GM18508 (cell line): ENCODE data around the gene CEBPG.

Source experiments
- ATAC-seq: cut with Tn5 transposase; IDR thresholded peaks from one replicate; pipeline ENCODE4 v1.9.1; 2021; ENCODE audit warnings: moderate number of reproducible peaks; ENCODE audit not compliant: insufficient read depth, unreplicated experiment

Gene CEBPG

GRCh38 chr19:33402421-33403220 is 29.1 kb downstream of the CEBPG start:
- no peak for ATAC-seq

DNA sequence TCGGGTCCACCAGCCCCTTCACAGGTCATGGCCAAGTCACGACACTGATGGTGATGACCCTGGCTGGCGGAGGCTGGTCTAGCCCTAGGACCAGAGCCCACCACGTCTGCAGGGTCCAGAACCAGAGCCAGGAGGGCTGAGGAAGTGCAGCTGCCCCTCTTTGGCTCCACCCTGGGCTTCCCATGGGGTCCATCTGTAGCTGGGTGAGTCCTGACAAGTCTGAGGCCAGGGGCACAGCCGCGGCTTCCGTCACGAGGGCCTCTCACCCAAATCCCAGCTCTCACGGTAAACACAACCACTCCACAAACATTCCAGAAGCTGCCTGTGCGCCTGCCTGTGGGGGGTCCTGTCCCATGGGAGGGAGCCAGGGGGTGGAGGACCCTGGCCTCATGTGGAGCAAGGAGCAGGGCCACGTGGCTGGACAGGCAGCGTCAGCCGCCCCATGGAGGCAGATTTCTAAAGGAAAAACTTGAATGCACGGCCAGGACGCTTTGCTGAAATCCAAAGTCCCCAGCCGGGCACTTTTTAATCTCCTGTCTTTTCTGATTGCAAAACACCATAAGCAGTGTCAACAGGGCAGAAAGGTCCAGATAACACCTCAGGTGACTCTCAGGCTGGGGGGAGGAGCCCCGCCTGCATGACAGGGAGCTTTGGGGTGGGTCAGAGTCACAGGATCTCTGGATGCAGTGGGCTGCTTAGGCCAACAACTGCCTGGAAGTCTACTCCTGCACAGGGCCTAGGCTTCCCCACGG is 29.9 kb downstream of the CEBPG start:
- no peak for ATAC-seq

GRCh38 chr19:33403973-33404304 is 30.4 kb downstream of the CEBPG start:
- no peak for ATAC-seq

DNA sequence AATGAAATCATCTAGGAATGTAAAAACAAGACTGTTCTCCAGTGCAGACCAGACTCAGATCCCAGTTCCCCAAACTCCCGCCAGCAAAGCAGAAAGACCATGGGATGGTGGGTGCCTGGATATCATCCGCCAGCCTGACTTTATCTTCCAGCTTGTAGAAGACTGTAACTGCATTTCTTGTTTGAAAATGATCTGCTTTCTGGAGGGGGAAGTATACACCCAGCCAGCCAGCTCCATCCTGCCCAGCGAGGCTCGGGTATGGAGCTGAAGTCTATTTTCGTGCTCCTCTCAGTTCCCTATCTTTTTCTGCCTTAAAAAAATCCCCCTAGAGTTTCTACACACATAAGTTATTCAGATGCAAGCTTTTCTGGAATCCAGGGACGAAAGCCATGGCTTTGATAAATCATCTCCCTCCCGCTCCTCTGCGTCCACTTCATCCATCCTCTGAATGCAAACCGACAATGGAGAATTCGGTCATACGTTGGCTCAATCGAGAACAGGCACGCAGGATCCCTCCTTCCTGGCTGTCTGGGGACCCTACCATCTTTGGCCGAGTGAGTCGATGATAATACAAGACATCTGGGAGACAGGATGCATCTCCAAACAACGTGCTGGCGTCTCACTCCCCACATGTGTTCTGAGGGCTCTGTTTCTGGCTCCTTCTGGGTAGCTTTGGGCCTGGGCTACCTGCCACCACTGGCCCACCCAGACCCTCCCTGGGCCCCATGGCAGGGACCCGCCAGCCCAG is 31.2 kb downstream of the CEBPG start:
- no peak for ATAC-seq

DNA sequence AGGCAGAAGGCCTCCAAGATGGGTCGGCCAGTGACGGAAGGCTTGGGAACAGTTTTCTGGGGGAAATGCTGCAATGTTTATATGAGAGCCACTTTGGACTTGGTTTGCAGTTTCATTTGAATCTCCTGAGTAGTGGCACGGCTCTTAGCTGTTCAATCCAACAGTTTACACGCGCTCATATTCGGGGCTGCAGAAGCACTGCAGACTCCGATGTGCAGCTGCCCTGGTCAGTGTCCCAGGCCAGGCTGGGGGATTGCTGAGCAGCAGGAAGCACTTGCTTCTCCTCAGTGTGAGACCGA is 31.7 kb downstream of the CEBPG start:
- ATAC-seq: no peak

DNA sequence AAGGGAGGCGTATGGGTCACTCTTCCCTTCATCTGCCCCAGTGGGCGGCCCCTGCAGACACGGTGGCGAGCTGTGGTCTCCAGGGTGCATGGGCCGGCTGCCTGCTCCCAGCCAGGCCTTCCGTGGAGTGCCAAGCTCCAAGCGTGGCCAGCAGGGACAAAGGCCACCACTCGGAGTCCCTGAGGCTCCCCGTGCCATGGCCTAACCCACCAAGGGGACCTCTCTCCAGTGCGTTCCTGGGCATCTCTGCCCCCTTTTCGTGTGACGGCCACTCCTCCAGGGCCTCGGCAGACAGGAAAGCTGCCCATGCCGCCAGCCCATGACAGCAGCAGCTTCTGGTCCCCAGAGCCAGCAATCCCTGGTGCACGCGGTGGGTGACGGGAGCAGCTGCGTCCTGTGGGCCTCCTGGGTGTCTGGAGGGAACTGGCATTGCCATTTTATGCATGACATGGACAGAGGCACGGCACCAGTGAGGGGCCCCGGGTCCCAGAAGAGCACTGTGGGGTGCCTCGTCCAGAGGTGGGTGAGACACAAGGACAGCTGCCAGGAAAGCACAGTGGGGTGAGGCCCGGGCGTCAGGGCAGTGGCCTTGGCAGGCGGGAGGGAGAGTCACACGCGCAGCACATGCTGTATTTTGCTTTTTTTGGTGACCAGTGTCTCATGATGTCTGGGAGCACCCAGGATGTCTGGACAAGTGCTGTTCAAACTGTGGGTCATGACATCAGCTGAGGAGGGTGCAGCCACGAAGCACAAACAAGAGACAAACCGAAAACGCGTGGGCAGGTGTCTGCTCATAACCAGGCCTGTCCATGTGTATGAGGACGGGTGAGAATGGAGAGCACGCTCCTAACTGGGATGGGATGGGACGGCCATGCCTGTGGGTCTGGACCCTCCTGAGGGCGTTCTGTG is 32.3 kb downstream of the CEBPG start:
- ATAC-seq: no peak

GRCh38 chr19:33406521-33407139 is 33.1 kb downstream of the CEBPG start:
- ATAC-seq: no peak

- ATAC-seq: no peak
Measured at GRCh38 chr19:33407140-33407551, 33.6 kb downstream of the CEBPG start.

DNA sequence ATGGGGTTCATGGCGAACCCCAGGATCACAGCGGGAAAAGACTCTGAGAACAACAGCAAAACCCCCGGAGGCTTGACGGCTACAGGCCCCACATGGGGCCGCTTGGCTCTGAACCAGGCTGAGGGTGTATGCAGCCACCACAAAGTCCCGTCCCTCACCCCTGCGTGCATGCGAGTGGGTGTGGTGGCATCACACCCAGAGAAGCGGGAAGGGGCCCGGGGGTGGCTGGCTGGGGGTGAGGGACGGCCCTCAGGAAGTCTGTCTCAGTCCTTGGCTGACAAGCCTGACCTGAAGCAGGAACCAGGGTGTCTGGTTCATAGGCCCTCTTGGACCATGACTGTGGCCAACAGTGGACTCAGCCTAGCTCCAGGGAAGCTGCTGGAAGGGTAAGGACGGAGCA is 34.2 kb downstream of the CEBPG start:
- no peak for ATAC-seq

GRCh38 chr19:33408116-33408515 is 34.6 kb downstream of the CEBPG start:
- no peak for ATAC-seq

GRCh38 chr19:33408538-33409434 is 35.3 kb downstream of the CEBPG start:
- ATAC-seq: no peak

DNA sequence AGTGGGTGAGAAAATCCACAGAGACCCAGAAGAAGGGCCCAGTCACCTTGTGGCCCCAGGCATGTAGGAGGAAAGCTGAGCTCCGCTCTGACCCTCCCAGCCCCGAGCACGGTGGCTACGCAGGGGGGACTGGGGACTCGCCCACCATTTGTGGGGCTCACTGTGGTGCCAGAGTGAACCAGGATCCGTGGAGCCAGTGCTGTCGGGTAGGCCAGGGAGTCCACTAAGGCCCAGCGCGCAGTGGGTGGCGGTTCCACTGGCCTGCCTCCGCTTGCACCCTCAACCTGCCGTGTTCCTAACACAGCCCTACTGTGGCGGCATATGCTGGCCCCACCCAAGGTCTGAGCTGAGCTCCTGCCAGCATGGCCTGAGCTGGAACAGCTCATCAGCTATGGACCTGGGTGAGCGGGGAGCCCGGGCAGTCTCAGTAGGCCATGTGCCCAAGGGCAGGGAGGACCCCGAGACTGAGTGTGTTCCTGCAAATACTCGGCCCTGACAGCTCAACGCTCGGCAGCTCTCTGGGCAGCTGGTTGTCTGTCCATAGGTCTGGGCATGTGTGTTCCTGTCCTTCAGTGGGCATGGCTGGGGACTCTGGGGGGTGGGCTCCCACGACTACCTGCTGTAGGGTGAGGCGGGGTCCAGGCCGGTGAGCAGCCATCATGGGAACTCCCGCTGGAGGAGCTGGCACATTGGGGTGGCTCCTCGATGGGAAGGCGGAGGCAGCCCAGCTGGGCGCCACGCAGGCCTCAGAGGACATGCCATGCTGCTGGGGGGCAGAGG is 36.6 kb downstream of the CEBPG start:
- ATAC-seq: no peak

DNA sequence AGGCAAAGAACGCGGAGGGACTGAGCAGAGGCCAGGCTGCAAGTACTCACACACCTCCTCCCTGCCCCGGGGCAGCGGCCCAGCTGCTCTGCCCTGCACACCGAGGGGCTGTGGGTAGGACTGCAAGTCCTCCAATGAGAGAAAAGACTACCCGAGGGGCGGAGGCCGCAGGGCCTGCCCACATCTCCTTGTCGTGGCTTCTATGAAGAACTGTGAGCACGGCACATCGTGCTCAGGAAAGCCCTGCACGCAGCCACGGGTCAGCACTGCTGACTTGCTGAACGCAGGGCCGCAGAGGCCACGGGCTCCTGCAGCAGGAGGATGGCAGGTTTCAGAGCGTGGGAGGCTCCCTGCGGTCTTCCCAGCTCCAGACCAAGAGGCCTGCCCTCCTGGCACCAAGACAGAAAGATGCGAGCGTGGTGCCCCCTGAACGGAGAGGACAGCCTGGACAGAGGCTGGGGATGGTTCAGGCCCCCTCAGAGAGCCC is 37.4 kb downstream of the CEBPG start:
- ATAC-seq: no peak

- ATAC-seq: no peak
Measured at GRCh38 chr19:33411621-33412180, 38.2 kb downstream of the CEBPG start.

DNA sequence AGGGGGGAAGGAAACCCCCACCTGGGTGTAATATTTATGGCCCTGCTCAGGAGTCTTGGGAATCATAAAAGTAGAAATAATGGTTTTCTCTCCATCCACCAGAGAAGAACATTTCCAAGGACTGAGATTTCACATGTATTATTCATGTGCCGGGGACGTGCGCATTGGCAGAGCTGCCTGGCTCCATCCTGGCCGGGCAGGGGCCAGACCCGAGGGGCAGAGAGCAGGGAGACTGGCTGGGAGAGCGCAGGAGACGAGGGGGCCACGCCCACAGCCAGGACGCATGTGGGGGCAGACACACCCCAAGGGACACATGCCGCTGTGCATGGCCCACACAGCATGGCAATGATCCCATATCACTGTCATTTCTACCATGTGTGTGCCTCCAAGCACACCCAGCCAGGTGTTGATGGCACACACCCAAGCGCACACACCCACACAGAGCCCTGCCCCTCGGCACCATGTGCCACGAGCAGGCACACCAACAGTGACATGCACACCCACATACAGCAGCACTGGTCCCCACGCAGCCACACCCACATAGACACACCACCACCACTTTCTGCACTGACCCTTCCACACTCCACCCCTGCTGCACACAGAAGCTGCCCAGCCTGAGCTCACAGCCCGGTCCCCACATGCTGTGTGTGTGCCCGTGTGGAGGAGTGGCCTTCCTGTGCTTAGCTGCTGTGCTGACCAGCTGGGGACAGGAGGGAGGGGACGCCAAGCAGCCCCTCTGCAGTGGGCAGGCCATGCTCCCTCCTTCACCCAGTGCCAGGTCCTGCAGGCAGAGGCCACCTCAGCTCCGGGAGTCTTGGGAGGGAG is 39.3 kb downstream of the CEBPG start:
- ATAC-seq: no peak

GRCh38 chr19:33413426-33413725 is 39.9 kb downstream of the CEBPG start:
- no peak for ATAC-seq
